HS-27A (cell line): ENCODE results near the gene RCBTB2.
A peak's percentile ranks its signal among the peaks of the same experiment; 100 is the strongest.

Experiments used
- DNase-seq: peaks from one replicate; pipeline ENCODE4 v3.0.0-alpha.2; 2012; ENCODE audit warnings: low read depth, missing footprints

RCBTB2 gene

DNA sequence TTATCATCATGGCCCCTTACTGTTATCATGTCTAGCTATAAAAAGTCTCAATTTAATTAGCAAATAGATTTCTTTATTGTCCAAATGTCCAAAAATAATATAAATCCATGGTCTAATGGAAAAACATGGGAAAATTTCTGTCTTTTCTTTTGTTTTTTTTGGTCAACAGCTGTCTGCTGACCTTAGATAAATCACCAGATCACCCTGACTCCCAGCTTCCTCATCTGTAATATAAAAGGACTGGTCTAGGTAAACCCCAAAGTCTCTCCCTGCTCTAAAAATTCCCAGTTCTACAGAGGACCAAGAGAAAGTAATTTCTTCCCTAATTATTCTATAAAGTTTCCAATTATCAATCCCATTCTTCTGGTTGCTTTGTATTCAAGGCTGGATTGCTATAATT lies 30.7 kb upstream of the RCBTB2 start:
- no peak for DNase-seq

DNA sequence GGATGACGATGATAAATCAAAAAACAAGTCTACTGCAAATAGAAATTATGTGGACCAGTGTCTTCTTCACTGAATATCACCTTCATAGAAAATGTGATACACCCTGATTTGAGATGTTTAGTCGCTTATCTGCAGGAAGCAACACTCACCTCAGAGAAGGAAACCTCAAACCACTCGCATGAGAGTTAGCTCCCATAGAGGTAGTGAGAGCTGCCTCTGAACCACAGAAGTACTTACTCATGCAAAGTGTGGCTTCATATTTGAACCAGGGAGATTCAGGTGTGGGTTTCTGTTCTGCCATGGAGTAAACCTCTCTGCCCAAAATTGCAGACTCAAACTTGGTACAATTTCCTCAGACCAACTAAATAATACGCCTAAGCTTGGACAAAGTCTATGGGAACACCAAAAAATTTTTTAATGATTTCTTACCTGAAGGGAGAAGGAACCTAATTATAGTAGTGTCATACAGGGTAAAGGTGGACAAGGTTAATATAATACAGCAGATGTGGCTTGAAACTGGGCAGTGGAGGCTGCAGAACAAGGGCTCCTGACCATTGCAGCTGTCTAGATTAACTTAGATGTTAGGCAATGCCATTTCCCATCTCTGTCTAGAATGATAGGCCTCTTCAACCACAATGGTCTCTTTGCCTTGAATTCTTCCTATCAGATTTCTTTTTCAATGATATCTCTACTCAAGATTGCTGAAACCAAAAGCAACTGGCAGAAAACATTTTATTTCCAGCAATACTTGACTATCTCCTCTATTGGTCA lies 29.6 kb upstream of the RCBTB2 start:
- DNase-seq = no peak

DNA sequence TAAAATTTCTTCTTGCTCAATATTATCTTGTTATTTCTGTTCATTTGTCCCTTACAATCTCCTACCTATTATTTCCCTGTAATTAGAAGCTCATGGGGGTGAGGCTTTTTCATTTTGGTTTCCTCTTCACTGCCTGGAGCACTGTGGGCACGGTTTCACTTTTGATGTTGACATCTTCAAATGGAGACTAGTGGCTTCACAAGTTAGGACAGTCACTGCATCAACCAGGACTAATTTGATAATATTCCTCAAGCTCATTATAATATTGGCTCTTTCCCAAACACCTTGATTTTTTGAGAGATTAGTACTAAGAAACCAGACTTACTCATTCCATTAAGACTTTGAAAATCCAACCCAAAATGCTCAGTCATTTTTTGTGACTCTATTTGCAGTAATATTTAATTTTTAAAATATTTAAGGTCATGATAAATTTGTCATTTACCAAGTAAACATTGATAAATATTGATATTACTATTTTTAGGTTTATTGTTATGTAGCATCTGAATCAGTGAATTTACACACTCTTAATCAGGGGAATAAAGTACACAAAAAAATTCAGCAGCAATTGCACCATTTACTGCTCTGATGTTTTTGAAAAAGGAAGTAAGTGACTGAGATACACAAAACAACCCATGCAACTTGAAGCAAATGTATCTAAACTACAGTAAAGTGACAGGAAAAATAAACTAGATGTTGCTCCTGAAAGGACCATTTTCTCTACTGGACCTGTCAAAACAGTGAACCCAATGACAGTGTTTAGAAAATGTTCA lies 28.8 kb upstream of the RCBTB2 start:
- DNase-seq = no peak

DNA sequence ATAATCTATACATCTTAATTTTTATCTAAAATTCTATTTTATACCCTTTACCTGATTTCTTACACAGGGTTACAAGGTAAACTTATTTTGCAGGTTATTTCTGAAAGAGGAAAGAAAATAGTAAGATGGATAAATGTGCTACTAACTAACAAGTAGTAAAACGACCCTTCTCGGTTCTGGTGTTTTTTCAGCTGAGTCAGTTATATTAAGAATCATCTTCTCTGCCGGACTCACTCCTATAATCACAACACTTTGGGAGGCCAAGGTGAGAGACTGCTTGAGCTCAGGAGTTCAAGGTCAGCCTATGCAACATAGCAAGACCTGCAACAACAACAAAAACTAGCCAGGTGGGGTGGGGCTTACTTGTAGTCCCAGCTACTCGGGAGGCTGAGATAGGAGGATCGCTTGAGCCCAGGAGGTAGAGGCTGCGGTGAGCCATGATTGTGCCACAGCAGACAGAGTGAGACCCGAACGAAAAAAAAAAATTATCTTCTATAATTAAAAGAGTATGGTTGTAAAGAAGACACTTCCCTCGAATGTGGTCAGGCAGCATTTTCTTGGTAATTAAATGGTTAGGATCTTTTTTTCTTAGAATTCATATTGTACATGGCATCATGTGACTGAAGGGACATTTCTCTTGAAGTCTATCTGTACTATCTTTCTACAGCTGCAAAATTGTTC lies 27.9 kb upstream of the RCBTB2 start:
- DNase-seq = no peak

DNA sequence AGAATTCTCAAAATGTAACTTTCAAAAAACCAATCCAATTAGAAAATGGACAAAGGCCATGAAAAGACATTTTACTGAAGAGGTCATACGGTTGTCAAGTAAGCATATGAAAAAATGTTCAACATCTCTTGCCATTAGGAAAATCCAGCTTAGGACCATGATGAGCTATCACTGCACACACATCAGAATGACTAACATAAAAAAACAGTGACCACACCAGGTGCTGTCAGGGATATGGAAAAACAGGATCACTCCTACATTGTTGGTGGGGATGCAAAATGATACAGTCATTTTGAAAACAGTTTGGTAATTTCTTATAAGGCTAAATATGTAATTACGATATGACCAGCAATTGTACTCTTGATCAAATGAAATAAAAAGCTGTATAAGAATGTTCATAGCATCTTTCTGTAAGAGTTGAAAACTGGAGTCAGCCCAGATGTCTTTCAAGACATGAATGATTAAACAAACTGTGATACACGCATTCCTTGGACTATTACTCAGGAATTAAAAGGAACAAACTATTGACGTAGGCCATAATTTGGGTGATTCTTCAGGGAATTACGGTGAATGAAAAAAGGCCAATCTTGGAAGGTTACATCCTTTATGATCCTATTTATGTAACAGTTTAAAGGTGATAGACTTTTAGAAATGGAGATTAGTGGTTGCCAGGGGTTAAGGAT lies 26.9 kb upstream of the RCBTB2 start:
- DNase-seq = no peak

DNA sequence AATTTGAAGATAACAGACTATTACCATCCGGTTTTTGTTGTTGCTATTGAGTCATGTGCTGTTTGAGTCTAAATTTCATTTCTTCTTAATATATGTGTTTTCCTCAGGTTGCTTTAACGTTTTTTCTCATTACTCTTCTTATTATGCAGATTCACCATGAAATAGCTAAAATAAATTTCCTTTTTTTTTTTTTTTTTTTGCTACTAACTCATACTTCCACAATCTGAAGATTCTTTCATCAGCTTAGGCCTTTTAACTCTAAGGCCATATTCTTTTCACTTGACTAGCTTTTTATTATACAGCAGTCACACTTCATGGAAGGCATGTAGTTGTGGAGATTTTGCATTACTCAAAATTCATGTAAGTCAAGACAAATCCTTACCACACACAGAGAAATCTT lies 23.9 kb upstream of the RCBTB2 start:
- DNase-seq = no peak

DNA sequence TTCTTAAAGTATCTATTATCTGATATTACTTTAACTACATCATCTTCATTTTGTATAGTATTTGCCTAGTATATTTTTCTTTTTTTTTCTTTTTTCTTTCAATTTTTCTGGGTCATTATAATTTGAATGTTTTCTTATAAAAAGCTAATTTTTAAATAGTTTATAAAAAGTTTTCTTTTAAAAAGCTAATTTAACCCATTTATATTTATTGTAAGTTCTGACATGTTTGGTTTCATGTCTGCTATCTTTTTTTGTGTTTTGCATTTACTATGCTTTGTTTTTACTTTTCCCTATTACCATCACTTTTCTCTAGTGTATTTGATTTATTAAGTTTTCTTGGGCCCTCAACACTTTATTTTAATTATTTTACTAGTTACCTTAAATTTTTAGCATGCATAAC lies 22.6 kb upstream of the RCBTB2 start:
- no peak for DNase-seq

DNA sequence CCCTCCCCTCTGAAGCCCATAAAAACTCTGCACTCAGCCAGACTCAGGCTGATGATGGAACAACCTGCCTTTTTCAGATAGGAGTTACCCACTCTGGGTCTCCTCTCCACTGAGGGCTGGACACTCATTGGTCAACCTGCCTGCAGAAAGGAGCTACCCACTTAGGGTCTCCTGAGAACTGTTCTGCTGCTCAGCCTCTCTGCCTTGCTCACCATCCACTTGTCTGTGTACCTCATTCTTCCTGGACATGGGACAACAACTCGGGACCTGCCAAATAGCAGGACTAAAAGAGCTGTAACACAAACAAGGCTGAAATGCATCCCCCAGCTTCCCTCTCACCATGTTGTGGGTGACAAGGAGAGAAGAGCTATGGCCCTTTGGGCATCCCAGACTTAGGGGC lies 18.4 kb upstream of the RCBTB2 start:
- no peak for DNase-seq

DNA sequence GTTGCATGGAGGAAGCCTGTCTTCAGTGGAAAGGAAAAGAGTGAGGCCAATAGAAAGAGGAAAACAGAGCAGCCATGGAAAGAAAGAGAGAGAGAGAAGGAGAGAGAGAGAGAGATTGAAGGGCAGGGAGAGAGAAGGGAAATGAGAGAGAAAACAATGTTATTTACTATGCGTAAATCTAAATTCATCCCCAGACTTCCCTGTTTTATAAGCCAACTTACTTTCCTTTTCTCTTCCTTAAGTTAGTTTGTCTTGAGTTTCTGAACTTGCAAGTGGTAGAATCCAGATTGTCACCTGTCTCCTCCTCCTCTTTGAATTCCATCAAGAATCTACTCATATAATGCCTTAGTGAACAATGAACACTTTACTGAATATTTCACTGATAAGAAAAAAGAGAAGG lies 16.8 kb upstream of the RCBTB2 start:
- DNase-seq = no peak

DNA sequence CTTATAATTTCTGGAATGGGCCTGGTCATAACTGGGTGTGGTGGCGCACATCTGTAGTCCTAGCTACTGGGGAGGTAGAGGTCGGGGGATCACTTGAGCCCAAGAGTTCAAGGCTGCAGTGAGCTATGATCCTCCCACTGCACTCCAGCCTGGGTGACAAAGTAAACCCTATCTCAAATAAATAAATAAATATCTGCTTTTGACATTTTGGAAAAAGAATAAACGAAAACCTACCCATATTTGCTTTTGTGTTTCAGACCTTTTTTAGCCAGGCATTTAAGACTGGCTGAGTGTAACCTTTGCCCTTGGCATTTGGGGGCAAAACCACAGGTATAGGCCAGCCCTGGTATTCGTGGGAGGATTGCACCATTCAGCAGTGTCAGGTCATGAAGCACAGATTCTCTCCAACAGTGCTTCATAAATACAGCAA lies 14.8 kb upstream of the RCBTB2 start:
- DNase-seq = no peak

DNA sequence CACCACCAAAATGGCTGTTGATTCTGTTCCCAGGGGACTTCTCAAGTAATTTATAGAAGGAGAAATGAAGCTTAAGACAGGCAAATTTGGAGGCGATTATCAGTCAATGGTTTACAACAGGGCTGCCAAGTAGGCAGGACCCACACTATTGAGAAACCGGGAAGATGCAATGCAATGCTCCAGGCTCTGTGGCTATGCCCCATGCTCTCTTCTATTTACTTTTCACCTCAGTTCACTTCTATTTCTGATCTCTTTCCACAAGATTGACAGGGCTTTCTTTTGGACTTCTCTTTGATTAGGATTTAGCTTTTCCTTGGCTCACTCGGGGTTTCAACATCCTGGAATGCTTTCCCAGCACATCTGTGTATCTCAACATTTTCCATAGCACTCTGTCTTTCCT lies 12.7 kb upstream of the RCBTB2 start:
- DNase-seq = no peak

DNA sequence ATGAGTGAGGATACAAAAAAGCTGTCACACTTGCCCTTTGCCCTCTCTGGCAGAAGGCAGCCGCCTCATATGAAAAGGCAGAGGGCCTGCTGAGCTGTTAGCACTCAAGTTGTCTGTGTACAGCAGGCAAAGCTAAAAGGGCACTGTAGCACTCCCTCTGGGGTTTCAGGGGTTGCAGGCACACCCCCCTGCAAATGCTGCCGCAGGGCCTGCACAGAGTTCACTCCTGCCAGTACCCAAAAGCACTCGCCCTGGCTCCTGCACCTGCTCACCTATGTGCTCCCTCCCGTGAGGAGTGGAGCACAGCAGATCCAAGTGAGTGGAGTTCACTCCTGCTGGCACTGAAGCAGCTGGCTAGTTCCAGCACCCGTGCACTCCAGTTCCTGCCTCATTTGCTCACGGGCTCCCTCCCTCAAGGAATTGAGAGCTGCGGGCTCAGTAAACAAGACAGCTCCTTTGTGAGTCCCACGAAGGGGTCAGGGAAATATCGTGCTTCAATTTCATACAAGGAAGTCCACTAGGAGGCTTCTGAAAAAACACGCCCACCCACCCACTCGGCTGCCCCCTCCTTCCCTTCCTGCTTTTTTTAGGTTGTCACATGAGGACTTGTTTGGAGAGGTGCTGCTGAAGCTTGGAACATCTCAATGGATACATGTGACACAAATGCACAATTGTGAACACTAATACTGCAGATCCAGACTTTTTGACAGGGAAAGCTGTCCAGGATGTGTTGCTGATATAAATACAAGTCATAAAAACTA lies 9.9 kb upstream of the RCBTB2 start:
- DNase-seq = no peak

DNA sequence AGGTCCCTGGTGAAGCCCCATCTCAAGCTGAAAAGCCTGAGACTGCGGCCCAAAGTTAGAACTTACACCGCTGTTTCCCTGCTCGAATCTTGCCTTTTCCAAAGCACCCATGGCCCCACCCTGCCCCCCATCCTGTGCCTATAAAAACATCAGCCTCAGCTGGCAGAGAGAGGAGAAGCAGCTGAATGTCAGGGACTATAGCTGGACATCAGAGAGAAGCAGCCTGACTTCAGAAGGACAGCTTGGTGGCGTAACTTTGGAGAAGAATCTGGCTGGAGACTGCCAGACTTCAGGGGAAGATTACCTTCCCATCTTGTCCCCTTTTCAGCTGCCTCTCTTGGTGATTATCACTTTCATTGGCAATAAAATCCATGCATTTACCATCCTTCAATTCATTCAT lies 9.3 kb upstream of the RCBTB2 start:
- no peak for DNase-seq

DNA sequence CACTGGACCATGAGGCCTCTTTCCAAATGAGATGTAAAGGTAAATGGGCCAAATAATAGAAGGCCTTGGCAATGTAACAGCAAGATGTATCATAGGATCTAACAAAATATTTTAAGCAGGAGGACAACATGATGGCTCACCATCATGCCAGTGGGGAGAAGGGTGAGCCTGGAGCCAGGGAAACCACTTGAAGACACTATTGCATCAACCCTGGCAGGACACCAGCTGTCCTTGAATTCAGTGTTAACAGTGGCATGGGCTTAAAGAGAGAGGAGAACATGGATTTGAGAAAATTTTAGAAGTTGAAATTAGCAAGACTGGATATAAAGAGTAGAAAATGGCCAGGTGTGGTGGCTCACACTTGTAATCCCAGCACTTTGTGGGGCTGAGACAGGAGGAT lies 6.7 kb upstream of the RCBTB2 start:
- DNase-seq = no peak

DNA sequence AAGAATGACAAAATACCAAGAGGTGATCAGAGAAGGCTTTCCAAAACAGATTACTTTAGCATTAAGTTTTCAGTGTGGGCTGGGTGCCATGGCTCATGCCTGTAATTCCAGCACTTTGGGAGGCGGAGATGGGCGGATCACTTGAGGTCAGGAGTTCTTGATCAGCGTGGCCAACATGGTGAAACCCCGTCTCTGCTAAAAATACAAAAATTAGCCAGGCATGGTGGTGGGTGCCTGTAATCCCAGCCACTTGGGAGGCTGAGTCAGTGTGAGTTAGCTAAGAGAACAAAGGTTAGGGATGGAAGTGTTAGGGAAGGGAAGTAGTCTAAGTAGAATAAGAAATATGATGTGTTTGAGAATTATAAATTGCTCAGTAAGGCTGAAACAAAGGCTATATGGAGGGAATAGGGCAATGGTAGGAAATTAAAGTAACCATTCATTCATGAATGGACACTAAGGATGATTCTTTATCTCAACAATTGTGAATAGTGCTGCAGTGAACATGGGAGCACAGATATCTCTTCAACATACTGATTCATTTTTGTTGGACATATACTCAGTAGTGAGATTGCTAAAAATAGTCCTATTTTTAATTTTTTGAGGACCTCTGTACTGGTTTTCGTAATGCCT lies 3.9 kb upstream of the RCBTB2 start:
- no peak for DNase-seq

DNA sequence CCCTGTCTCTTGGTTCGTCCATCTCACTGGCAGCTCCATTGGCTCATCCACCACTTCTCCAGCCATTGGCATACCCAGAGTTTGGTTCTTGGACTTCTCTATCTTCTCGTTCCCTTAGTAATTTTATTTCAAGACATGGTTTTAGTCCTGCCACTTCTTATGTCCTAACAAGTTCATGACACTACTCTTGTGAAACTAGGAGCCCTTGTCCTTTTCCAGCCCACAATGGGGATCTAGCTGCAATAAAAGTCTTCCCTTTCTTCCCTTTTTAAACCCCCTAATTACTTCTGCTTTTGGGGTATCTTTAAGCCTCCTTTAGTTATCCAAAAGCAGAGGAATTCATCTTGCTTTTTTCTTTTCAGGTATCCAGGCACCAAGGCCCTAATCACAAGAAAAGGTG lies 2.9 kb upstream of the RCBTB2 start:
- no peak for DNase-seq

DNA sequence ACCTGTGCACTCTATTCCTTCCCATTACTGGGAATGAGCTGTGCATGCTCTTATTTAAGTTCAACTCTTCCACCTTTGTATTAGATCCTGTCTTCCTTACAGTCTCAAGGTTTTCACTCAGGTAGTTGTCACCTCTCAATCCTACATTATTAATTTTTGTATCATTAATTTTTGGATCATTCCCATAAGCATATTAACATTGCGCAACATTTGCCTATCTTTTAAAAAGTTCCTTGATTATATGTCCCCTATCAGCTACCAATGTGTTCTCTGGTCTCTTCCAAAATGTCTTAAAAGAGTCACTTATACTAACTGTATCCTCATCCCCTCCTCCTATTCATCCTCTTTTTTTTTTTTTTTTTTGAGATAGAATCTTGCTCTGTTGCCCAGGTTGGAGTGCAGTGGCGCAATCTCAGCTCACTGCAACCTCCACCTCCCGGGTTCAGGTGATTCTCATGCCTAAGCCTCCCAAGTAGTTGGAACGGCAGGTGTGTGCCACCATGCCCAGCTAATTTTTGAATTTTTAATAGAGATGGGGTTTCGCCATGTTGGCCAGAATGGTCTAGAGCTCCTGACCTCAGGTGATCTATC lies 2.1 kb upstream of the RCBTB2 start:
- no peak for DNase-seq

DNA sequence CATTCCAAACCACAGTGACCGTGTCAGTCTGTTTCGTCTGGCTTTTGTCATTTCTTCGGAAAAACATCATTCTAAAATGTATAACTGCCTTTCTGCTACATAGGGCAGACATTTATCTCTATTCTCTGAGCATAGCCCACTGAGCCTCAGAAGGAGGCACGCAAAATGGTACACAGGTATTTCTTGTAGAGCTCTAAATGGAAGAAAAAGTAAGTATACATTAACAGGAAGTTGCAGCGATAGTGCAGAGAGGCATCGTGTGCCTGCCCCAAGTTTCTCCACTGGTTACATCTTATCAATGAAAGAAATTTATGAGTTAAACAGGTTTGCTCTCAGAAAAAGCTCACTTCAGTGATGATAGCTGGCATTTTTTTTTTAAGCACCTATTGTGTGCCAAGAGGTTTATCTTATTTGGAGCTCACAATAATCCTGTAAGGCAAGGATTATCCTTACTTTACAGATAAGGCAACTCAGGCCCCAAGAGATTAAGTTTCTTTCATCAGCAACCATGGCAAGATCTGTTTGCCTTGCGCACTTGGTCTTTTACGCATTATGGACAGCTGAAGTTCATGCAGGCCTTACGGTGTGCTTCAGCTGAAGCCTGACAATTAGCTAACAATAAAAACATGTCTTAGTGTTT lies 1.2 kb upstream of the RCBTB2 start:
- no peak for DNase-seq

DNA sequence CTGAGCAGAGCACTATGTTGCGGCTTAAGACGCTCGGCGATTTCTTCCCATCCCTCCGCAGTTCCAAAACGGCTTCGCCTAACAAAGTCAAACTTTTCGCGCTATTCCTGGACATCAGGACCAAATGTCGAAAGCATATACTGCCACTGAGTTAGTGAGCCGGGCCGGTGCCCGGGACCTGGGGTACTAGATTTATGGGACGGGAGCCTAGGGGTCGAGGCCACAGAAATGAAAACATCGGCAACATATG lies 699 bp downstream of the RCBTB2 start:
- DNase-seq = no peak

DNA sequence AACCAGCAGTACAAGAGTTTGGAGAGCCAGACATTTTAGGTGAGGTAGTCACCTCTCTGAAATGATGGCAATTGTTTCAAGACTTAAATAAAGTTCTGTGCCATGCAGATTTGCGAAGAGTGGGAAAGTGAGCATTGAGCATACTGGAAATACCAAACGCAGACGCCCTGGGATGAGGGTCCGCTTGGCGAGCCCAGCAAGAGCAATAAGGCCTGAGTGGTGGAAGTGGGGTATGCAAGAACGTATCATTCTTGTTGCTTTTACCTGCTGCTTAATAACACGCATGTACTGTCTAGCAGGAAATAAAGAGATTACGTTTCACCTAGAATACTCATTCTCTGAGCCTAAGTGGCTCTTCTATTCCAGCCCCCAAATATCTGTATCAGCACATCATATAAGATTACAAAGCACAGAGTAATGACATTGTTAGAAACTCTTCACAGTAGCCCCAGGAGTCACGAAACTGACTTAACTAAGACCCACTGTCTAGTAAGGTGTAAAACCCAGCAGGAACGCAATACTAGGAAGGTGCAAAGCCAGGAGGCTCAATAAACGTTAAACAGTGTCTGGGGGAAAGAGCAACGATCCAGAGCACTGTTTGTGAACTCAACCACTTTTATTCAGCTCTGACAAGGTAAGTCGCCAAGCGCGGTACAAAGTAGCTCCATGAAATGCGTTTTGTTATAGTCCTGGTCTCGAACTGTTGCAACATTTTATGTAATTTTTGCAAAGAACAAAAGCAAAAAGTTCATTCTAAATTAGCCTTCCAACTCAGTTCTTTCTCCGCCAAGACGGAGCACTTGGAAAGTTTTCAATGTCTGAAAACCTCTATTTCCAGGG lies 1.2 kb downstream of the RCBTB2 start:
- peak; percentile 7 for DNase-seq
